CD14-positive monocyte (primary cell): Measurements from ENCODE around the gene SDK1. TPM values are rescaled to one million over a fixed set of nuclear protein-coding genes. Genes with fewer than 3 reads are reported as not detected.

Experiments used
- DNase-seq, 3 donors: peaks; one replicate each; pipeline ENCODE4 v3.0.0-alpha.2; 2011 to 2022
- H2AFZ ChIP-seq: 2 replicates; pipeline ENCODE4 v1.6.0; 2012; ENCODE audit warnings: mild to moderate bottlenecking, low read depth, low read length, inconsistent platforms; ENCODE audit not compliant: insufficient read depth, poor library complexity, severe bottlenecking
- H3K27ac ChIP-seq, 2 donors: 1 replicate in 1 of 2; 2 replicates in 1 of 2; pipeline ENCODE4 v1.5.1; 2012 to 2013; ENCODE audit warnings: low read length in 2 of 2, control low read depth in 1 of 2, inconsistent platforms in 1 of 2, low read depth in 1 of 2, mild to moderate bottlenecking in 1 of 2
- H3K27me3 ChIP-seq, 2 donors: one replicate each; pipeline versions ENCODE4 v1.6.0 to v1.6.1; 2011 to 2013; ENCODE audit warnings: low read length in 2 of 2; ENCODE audit not compliant: control insufficient read depth in 2 of 2, insufficient read depth in 2 of 2
- H3K36me3 ChIP-seq, 2 donors: replicated peaks in 1 of 2; 1 replicate in 1 of 2; 2 replicates in 1 of 2; pipeline versions ENCODE4 v1.5.1 to v1.6.1; 2012 to 2013; ENCODE audit warnings: low read length in 2 of 2, control low read depth in 1 of 2, inconsistent platforms in 1 of 2, mild to moderate bottlenecking in 1 of 2; ENCODE audit not compliant: insufficient read depth in 2 of 2, control insufficient read depth in 1 of 2
- H3K4me1 ChIP-seq, 2 donors: 1 replicate in 1 of 2; 2 replicates in 1 of 2; pipeline versions ENCODE4 v1.5.1 to v1.6.1; 2012 to 2013; ENCODE audit warnings: low read length in 2 of 2, control low read depth in 1 of 2, inconsistent platforms in 1 of 2, mild to moderate bottlenecking in 1 of 2, moderate library complexity in 1 of 2; ENCODE audit not compliant: insufficient read depth in 2 of 2, control insufficient read depth in 1 of 2
- H3K4me2 ChIP-seq: replicated peaks from 2 replicates; pipeline ENCODE3; 2012; ENCODE audit warnings: low read length, moderate library complexity, mild to moderate bottlenecking; ENCODE audit not compliant: poor library complexity, severe bottlenecking; ENCODE audit errors: extremely low read depth
- H3K4me3 ChIP-seq, 3 experiments: fragments of 200-600 bp in 1 of 3; sonication (generic) in 1 of 3; replicated peaks in 1 of 3; 1 replicate in 2 of 3; 2 replicates in 1 of 3; pipeline ENCODE4 v1.5.1; 2011 to 2013; ENCODE audit warnings: low read length in 3 of 3, mild to moderate bottlenecking in 3 of 3, control low read depth in 2 of 3, low read depth in 2 of 3, inconsistent platforms in 1 of 3, moderate library complexity in 1 of 3
- H3K79me2 ChIP-seq: 2 replicates; pipeline ENCODE4 v1.6.0; 2012; ENCODE audit warnings: mild to moderate bottlenecking, control low read depth, inconsistent platforms, low read length, moderate library complexity; ENCODE audit not compliant: insufficient read depth
- H3K9ac ChIP-seq: 2 replicates; pipeline ENCODE4 v1.6.0; 2017; ENCODE audit warnings: low read length, mild to moderate bottlenecking; ENCODE audit not compliant: insufficient read depth, poor library complexity, severe bottlenecking
- H3K9me3 ChIP-seq, 2 donors: replicated peaks in 1 of 2; 1 replicate in 1 of 2; 2 replicates in 1 of 2; pipeline versions ENCODE4 v1.5.1 to v1.6.1; 2012 to 2013; ENCODE audit warnings: low read length in 2 of 2, control low read depth in 1 of 2; ENCODE audit not compliant: control insufficient read depth in 1 of 2, insufficient read depth in 1 of 2
- H4K20me1 ChIP-seq: 2 replicates; pipeline ENCODE4 v1.6.0; 2012; ENCODE audit warnings: mild to moderate bottlenecking, low read length, control low read depth, moderate library complexity; ENCODE audit not compliant: insufficient read depth
- H3K27ac Mint-ChIP-seq, 7 donors: one replicate each; pipeline ENCODE4 v1.8.0; 2020; ENCODE audit warnings: mild to moderate bottlenecking in 7 of 7, mixed read lengths in 7 of 7, moderate library complexity in 6 of 7, inconsistent platforms in 2 of 7
- H3K27me3 Mint-ChIP-seq, 3 donors: one replicate each; pipeline ENCODE4 v1.8.0; 2021 to 2022; ENCODE audit warnings: low read depth in 3 of 3, mild to moderate bottlenecking in 3 of 3, mixed read lengths in 3 of 3, moderate library complexity in 3 of 3, inconsistent platforms in 1 of 3
- H3K36me3 Mint-ChIP-seq, 2 donors: one replicate each; pipeline ENCODE4 v1.8.0; 2020; ENCODE audit warnings: mixed read lengths in 2 of 2, inconsistent platforms in 1 of 2, mild to moderate bottlenecking in 1 of 2
- H3K4me1 Mint-ChIP-seq: one replicate; pipeline ENCODE4 v1.8.0; 2020; ENCODE audit warnings: mild to moderate bottlenecking, mixed read lengths
- H3K4me3 Mint-ChIP-seq, 2 donors: one replicate each; pipeline ENCODE4 v1.8.0; 2020; ENCODE audit warnings: mild to moderate bottlenecking in 2 of 2, mixed read lengths in 2 of 2, moderate library complexity in 1 of 2
- H3K9me3 Mint-ChIP-seq, 7 donors: one replicate each; pipeline ENCODE4 v1.8.0; 2020 to 2022; ENCODE audit warnings: mixed read lengths in 7 of 7, mild to moderate bottlenecking in 6 of 7, moderate library complexity in 6 of 7, inconsistent platforms in 2 of 7
- WGBS: methylation state at CpG from one replicate; pipeline ENCODE4 v1.1.5; 2013; ENCODE audit warnings: missing lambda C conversion rate; ENCODE audit not compliant: insufficient coverage; 5-methylcytosine and 5-hydroxymethylcytosine counted together
- intact Hi-C, 2 donors: fragments of 100-400 bp; cut with micrococcal nuclease; formaldehyde crosslinking; loops; one replicate each; pipeline versions ENCODE4 v1.15.0 to v1.15.1; 2023
- polyA plus RNA-seq, 3 donors: library from polyadenylated mRNA; depleted of rRNA in 1 of 3; unstranded in 2 of 3; stranded (reverse) in 1 of 3; fragments of 300-500 nt in 2 of 3; fragments of >200 nt in 1 of 3; fragmentation: Illumina TruSeq in 2 of 3; gene quantifications; 1 replicate in 2 of 3; 2 replicates in 1 of 3; pipeline ENCODE4 v1.2.3, GENCODE V29; 2012 to 2021
- TF ChIP-seq, protein P1 (sequence below): fragments of 200-600 bp; IDR thresholded peaks from one replicate; pipeline ENCODE4 v1.8.0; 2022; ENCODE audit warnings: antibody characterized with exemption, mild to moderate bottlenecking

Gene SDK1
- polyA plus RNA-seq, 3 donors = 0.01 TPM; not detected in 2

DNA sequence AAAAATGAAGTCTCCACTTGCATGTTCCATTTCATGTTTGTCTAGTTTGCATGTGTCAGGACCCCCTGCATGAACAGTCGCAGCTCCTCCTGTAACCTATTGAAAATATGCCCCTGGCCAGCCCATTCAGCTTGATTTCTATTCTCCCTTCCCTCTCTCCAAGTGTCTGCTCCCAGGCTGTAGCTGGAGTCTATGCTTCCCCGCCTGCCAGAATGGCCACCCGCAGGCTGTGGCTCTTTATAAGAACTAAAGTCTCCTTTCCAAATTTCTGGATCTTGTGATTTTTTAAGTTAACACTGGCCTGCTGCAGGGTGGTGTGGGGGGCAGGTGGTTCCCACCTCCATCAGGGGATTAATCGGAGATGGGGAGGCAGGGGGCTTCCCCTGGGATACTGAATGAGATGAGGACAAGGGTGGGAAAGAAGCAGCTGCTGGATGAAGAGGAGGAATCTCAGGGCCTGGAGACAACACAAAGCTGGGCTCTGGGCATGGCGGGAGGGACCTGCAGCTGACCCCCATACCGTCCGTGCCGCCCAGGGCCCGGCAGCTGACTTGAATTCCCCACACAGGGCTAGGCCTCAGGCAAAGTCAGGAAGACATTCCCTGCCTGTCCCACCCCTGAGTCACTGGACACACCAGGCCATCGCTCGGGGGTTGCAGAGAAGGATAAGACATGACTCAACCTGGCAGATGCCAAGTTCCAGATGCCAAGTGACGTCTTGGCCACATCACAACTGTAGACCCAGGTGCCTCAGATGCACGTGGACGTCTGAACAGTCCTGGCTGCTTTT, 981.6 kb downstream of the SDK1 start:
- peaks cover 0 to 2% (median 2%) of the 10 kb centered on the region in 3 donors for H3K27me3 Mint-ChIP-seq
- Histone ChIP-seq H2AFZ (no peak overlapping the region), H3K36me3 (no peaks in the 10 kb centered on the region), H3K79me2 (no peaks in the 10 kb centered on the region), H3K4me3 (no peak overlapping the region), H3K4me1 (no peaks in the 10 kb centered on the region), H3K4me2 (no peak overlapping the region), H3K27me3 (no peaks in the 10 kb centered on the region), H4K20me1 (no peaks in the 10 kb centered on the region), H3K27ac (no peak overlapping the region), H3K9me3 (peaks cover 3 to 14% of the 10 kb centered on the region in 2 donors), H3K9ac (no peak overlapping the region)
- WGBS = 92% methylated on average over 13 of the region's 14 CpGs
- DNase-seq = no peak
- no peak overlapping the region for H3K4me3 Mint-ChIP-seq
- no peak overlapping the region for H3K27ac Mint-ChIP-seq
- intact Hi-C loops = no loop called here
- H3K36me3 Mint-ChIP-seq = no peaks in the 10 kb centered on the region
- no peaks in the 10 kb centered on the region for H3K4me1 Mint-ChIP-seq
- TF ChIP-seq, protein P1, sequence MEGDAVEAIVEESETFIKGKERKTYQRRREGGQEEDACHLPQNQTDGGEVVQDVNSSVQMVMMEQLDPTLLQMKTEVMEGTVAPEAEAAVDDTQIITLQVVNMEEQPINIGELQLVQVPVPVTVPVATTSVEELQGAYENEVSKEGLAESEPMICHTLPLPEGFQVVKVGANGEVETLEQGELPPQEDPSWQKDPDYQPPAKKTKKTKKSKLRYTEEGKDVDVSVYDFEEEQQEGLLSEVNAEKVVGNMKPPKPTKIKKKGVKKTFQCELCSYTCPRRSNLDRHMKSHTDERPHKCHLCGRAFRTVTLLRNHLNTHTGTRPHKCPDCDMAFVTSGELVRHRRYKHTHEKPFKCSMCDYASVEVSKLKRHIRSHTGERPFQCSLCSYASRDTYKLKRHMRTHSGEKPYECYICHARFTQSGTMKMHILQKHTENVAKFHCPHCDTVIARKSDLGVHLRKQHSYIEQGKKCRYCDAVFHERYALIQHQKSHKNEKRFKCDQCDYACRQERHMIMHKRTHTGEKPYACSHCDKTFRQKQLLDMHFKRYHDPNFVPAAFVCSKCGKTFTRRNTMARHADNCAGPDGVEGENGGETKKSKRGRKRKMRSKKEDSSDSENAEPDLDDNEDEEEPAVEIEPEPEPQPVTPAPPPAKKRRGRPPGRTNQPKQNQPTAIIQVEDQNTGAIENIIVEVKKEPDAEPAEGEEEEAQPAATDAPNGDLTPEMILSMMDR = no peak
- peaks cover 0 to 45% (median 25%) of the 10 kb centered on the region in 7 donors for H3K9me3 Mint-ChIP-seq

DNA sequence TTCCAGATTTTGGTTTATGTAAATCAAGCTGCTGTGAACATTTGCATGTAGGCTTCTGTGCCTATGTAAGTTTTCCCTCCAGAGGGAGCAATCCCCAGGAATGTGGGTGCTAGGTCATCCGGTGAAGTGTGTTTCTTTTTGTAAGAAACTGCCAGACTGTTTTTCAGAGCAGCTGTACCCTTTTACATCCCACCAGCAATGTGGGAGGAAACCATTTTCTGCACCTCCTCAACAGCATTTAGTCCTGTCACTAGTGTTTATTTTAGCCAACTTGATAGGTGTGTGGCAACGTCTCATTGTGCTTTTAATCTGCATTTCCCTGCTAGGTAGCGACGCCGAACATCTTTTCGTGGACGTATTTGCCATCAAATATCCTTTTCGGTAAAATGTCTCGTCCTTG, 985.3 kb downstream of the SDK1 start:
- Histone ChIP-seq H3K9me3 (peaks cover 15 to 24% of the 10 kb centered on the region in 2 donors), H2AFZ (no peak overlapping the region), H3K9ac (no peak overlapping the region), H3K4me1 (no peaks in the 10 kb centered on the region), H3K27ac (no peak overlapping the region), H3K36me3 (no peaks in the 10 kb centered on the region), H3K27me3 (no peaks in the 10 kb centered on the region), H3K4me3 (no peak overlapping the region), H3K4me2 (no peak overlapping the region), H4K20me1 (no peaks in the 10 kb centered on the region), H3K79me2 (no peaks in the 10 kb centered on the region)
- Mint-ChIP-seq H3K27me3 (peaks cover 0 to 2% (median 2%) of the 10 kb centered on the region in 3 donors), H3K27ac (no peak overlapping the region), H3K9me3 (peaks cover 3 to 40% (median 16%) of the 10 kb centered on the region in 7 donors), H3K4me1 (peaks cover 6% of the 10 kb centered on the region), H3K36me3 (no peaks in the 10 kb centered on the region), H3K4me3 (no peak overlapping the region)
- TF ChIP-seq, protein P1 = no peak
- 87% methylated on average over 7 of the region's 9 CpGs for WGBS
- DNase-seq = no peak
- intact Hi-C loops = no loop called here
